Activated T-helper 17 cell treated with anti-CD3 and anti-CD28 coated beads, Interleukin-2, amount 50 U/mL, for 72 hours (primary cell): ENCODE data around the gene IL31RA. TPM values are rescaled to one million over a fixed set of nuclear protein-coding genes. Genes with fewer than 3 reads are reported as not detected.

Experiments
- ATAC-seq: fragments of 150-1000 bp; cut with Tn5 transposase; replicated peaks from 2 replicates; pipeline ENCODE4 v1.10.0; 2021; ENCODE audit warnings: mild to moderate bottlenecking, moderate library complexity
- H3K27ac Mint-ChIP-seq: one replicate; pipeline ENCODE4 v1.8.0; 2022; ENCODE audit warnings: mixed read lengths
- H3K27me3 Mint-ChIP-seq: one replicate; pipeline ENCODE4 v1.8.0; 2022; ENCODE audit warnings: mixed read lengths
- H3K36me3 Mint-ChIP-seq: one replicate; pipeline ENCODE4 v1.8.0; 2022; ENCODE audit warnings: low read depth, mild to moderate bottlenecking, mixed read lengths
- H3K4me1 Mint-ChIP-seq: one replicate; pipeline ENCODE4 v1.8.0; 2022; ENCODE audit warnings: mixed read lengths
- H3K4me3 Mint-ChIP-seq: one replicate; pipeline ENCODE4 v1.8.0; 2022; ENCODE audit warnings: mild to moderate bottlenecking, mixed read lengths
- H3K9me3 Mint-ChIP-seq: one replicate; pipeline ENCODE4 v1.8.0; 2022; ENCODE audit warnings: mixed read lengths
- total RNA-seq, 2 donors: library from RNA; stranded (reverse); gene quantifications; one replicate each; pipeline ENCODE4 v1.2.3, GENCODE V29; 2022

Gene IL31RA
- total RNA-seq, 2 donors from 2014 or later, result 0.37 TPM; not detected in 1

DNA sequence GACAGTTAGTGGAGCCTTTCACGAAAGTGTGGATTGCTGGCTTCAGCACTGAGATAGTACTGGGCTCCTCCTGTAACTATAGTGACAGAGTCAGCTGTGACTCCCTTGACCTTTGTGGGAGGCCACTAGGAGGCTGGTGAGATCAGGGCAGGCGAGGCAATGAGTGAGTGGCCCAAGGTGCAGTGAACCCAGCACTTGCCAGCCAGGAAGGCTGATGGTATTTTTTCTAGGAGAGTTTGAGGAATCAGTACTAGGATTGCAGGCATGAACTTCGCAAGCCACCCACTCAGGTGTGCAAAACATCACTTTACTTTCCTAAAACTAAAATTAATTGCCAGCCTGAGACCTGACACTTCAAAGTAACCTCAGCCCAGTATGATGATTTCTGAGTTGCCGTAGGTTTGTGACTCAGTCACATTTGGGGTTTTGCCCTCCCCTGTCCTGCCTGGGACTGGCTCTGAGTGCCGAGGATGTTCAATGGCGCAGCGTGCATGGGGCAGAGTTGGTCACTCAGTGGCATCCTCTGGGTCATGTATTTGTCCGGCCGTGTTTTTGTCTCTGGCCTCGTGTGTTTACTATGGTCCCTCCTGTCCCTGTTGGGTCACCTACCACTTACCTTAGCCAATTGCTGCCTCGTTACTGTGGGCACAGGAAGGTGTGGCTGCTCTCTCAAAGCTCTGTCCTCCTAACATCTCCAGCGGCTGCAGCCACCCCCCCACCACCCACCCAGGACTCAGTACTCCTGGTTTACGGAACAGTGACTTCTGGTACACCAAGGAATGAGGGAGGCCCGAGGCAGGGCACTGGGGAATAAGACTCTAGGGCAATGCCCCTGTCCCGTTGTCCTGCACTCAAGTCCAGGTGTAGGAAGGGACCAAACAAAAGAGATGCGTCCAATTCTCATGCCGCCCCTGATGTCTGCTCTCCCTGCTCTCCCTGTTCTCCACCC, 67.2 kb downstream of the IL31RA start:
- no peaks in the 10 kb centered on the region for H3K9me3 Mint-ChIP-seq
- peaks cover 10% of the 10 kb centered on the region for H3K4me1 Mint-ChIP-seq
- no peak overlapping the region for H3K27ac Mint-ChIP-seq
- no peak overlapping the region for H3K4me3 Mint-ChIP-seq
- no peaks in the 10 kb centered on the region for H3K36me3 Mint-ChIP-seq
- no peaks in the 10 kb centered on the region for H3K27me3 Mint-ChIP-seq
- ATAC-seq, result peak; percentile 92

DNA sequence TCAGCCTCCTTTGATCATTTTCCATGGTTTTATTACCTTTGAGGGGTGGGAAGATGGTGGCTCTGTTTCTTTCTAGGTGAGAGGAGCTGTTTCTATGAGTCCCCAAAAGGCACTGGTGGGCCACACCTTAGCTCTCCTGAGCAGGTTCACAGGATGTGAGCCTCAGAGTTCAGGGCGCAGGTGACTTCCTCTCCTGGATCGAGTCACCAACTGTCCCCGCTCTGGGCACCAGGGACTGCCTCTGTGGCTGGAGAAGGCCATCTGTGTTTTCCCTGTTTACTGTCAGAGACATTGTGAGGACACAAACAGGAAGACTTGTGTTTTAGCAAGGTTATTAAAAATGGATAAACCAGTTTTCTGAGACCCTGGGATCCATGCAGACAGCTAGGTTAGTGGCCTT, 68.5 kb downstream of the IL31RA start:
- Mint-ChIP-seq H3K9me3 (no peaks in the 10 kb centered on the region), H3K4me3 (no peak overlapping the region), H3K4me1 (peaks cover 15% of the 10 kb centered on the region), H3K27ac (peak overlapping the region; percentile 1), H3K27me3 (no peaks in the 10 kb centered on the region), H3K36me3 (no peaks in the 10 kb centered on the region)
- no peak for ATAC-seq

DNA sequence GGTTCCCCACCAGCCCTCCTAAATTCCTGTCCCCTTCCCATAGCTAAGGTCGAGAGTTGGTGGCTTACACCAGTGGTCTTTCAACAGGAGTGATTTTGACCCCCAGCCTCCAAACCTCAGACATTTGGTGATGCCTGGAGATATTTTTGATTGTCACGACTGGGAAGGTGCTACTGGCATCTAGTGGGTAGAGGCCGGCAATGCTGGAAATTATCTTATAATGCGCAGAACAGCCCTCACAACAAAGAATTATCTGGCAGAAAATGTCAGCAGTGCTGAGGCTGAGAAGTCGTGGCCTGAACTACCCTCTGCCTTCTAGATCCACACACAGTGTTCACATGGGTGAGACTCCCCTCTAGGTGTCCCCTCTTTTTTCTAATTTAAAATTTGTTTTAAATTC, 69.6 kb downstream of the IL31RA start:
- H3K9me3 Mint-ChIP-seq, result no peaks in the 10 kb centered on the region
- ATAC-seq, result no peak
- H3K27me3 Mint-ChIP-seq, result no peaks in the 10 kb centered on the region
- no peaks in the 10 kb centered on the region for H3K36me3 Mint-ChIP-seq
- no peak overlapping the region for H3K27ac Mint-ChIP-seq
- H3K4me1 Mint-ChIP-seq, result peaks cover 15% of the 10 kb centered on the region
- H3K4me3 Mint-ChIP-seq, result no peak overlapping the region

DNA sequence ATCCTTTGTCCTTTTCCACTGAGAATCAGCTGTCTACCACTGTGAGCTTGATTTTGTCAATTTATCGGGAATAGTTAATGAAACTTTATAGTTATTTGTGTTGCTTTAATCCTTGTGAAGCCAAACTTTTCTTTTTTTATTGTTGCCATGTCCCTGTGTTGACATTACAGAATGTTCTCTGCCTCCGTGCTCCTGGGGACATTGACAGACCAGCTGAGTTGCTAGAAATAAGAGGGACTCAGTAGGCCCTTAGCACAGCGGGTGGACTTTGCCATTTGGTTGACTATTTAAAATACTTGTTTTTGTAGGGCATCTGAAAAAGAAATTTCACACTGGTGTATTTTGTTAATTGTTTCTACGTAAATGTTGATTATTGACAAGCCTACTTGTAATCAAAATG, 70.5 kb downstream of the IL31RA start:
- Mint-ChIP-seq H3K27ac (no peak overlapping the region), H3K9me3 (no peaks in the 10 kb centered on the region), H3K4me3 (no peak overlapping the region), H3K36me3 (no peaks in the 10 kb centered on the region), H3K4me1 (peaks cover 15% of the 10 kb centered on the region), H3K27me3 (no peaks in the 10 kb centered on the region)
- no peak for ATAC-seq

DNA sequence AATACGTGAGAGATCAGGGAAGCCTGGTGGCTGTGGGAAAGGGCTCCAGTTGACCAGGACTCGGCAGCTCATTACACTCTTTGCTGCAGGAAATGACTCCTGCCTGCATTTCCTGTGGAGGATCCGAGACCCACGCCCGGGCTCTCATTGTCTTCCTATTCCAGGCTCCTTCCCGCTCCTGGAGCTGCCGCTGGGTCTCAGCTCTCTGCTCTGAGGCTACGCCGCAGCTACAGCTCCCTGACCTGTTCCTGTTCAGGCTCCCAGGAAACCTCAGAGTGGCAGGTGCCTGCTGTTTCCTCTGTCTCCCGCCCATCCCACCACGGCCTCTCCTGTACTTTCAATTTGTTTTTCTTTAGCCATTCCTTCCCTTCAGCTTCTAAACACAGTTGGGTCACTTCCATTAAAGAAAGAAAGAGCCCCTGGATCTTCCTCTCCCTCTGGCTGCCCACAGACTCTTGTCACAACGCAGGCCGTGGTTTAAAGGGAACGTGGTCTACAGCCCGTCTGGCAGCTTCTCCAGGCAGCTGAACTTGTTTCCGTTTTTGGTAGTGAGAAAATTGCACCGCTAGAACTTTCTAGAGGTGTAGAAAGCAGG, 72.1 kb downstream of the IL31RA start:
- Mint-ChIP-seq H3K36me3 (no peaks in the 10 kb centered on the region), H3K27ac (peak overlapping the region; percentile 91), H3K4me3 (peak overlapping the region; percentile 91), H3K27me3 (no peaks in the 10 kb centered on the region), H3K4me1 (peaks cover 15% of the 10 kb centered on the region), H3K9me3 (no peaks in the 10 kb centered on the region)
- peak; percentile 70 for ATAC-seq

DNA sequence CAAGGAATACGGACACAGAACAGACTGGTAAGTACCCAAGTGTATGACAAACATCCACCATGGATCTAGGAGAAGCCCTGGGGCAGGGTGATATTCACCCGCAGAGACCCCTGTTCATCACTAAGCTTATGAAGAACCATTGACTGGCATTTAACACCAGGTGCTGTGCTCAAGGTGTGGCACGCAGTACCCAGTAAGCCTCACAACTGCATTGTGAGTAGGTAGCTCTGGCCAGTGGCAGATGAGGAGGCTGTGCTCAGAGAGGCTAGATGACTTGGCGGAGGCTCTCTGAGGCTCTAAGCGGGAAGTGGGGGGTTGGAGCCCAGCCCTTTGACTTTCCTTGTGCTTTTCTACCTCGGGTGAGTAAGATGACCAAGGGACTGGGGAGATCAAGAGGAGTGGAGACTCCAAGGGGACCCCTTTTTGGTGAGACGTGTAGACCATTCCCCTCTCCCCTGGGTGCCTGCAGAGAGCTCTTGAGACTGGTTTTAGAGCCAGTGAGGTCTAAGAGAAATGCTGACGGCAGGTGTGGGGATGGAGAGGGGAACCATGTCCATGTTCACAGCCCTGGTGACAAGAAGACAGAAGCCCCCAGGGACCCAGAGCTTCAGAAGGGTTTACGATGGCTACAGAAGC, 72.8 kb downstream of the IL31RA start:
- Mint-ChIP-seq H3K9me3 (no peaks in the 10 kb centered on the region), H3K4me3 (peak overlapping the region; percentile 91), H3K4me1 (peaks cover 15% of the 10 kb centered on the region), H3K27ac (peak overlapping the region; percentile 91), H3K36me3 (no peaks in the 10 kb centered on the region), H3K27me3 (no peaks in the 10 kb centered on the region)
- peak; percentile 22 for ATAC-seq

DNA sequence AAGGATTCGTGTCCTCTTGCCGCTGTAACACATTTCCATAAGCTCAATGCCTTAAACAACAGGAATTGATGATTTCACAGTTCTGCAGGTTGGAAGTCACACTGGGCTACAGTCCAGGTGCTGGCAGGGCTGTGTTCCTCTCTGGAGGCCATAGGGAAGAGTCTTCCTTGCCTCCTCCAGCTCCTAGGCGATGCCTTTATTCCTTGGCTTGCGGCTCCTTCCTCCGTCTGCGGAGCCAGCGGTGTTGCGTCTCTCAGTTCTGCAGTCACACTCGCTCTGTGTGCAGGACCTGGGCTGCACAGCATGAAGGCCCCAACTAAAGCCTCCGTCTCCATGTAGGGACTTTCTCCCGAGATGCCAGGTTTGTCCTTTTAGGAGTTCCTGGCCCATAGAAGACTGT, 73.6 kb downstream of the IL31RA start:
- H3K27ac Mint-ChIP-seq, result no peak overlapping the region
- H3K36me3 Mint-ChIP-seq, result no peaks in the 10 kb centered on the region
- H3K4me1 Mint-ChIP-seq, result peaks cover 8% of the 10 kb centered on the region
- no peak overlapping the region for H3K4me3 Mint-ChIP-seq
- no peak for ATAC-seq
- no peaks in the 10 kb centered on the region for H3K27me3 Mint-ChIP-seq
- no peaks in the 10 kb centered on the region for H3K9me3 Mint-ChIP-seq

DNA sequence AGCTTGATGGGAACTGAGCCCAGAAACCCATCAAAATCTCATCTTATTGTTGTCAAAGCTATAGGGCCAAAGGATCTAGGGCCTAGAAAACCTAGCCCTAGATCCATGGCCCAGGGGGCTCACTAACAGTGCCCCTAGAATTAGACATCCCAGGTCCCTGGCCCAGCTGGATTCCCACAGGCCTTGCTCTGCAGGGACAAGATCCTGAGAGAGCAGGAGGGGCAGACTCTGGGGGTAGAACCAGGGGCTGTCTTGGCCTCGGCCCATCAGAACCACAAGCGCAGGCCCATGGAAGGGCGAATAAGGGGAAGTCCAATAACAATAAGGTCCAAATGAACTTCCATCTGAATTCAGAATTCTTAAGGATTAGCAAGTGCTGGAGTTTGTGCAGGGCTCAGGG, 74.0 kb downstream of the IL31RA start:
- H3K4me1 Mint-ChIP-seq, result peaks cover 8% of the 10 kb centered on the region
- H3K4me3 Mint-ChIP-seq, result no peak overlapping the region
- no peak for ATAC-seq
- no peak overlapping the region for H3K27ac Mint-ChIP-seq
- H3K27me3 Mint-ChIP-seq, result no peaks in the 10 kb centered on the region
- H3K36me3 Mint-ChIP-seq, result no peaks in the 10 kb centered on the region
- no peaks in the 10 kb centered on the region for H3K9me3 Mint-ChIP-seq

DNA sequence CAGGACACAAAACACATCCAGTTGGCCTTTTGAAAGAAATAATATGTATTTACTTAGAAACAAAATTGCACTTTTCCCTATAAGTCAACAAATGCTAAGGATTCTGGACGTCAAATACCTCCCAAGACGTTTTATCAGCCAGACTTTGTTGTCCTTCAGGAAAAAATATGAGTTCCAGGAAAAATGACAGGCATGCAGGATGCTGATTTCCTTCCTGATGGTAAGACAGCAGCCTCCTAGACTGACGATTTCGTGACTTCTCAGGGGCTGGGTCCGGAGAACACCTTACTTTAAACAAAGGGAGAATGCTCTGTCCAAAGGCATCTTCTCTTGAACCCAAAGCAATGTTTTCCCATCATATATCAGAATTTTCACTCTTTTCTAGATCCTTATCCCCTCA, 74.6 kb downstream of the IL31RA start:
- no peaks in the 10 kb centered on the region for H3K36me3 Mint-ChIP-seq
- peaks cover 8% of the 10 kb centered on the region for H3K4me1 Mint-ChIP-seq
- no peak overlapping the region for H3K27ac Mint-ChIP-seq
- H3K9me3 Mint-ChIP-seq, result no peaks in the 10 kb centered on the region
- no peak overlapping the region for H3K4me3 Mint-ChIP-seq
- no peak for ATAC-seq
- no peaks in the 10 kb centered on the region for H3K27me3 Mint-ChIP-seq

DNA sequence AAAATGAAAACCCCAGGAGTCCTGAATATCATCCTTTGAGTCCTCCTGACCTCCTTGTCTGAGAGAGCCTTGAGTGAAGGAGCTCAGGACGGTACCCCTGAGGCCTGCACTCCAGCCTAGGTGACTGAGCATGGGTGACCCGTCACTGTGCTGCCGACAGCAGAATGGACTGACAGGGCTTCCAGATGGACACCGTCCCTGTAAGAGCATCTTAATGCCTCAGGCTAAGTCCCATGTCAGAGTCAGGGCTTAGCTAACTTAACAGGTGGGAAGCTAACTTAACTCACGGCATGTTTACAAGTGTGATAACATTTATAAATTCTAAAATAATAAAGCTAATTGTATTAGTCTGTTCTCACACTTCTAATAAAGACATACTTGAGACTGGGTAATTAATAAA, 75.3 kb downstream of the IL31RA start:
- Mint-ChIP-seq H3K27ac (no peak overlapping the region), H3K27me3 (no peaks in the 10 kb centered on the region), H3K4me1 (peaks cover 8% of the 10 kb centered on the region), H3K4me3 (no peak overlapping the region), H3K9me3 (no peaks in the 10 kb centered on the region), H3K36me3 (no peaks in the 10 kb centered on the region)
- no peak for ATAC-seq

DNA sequence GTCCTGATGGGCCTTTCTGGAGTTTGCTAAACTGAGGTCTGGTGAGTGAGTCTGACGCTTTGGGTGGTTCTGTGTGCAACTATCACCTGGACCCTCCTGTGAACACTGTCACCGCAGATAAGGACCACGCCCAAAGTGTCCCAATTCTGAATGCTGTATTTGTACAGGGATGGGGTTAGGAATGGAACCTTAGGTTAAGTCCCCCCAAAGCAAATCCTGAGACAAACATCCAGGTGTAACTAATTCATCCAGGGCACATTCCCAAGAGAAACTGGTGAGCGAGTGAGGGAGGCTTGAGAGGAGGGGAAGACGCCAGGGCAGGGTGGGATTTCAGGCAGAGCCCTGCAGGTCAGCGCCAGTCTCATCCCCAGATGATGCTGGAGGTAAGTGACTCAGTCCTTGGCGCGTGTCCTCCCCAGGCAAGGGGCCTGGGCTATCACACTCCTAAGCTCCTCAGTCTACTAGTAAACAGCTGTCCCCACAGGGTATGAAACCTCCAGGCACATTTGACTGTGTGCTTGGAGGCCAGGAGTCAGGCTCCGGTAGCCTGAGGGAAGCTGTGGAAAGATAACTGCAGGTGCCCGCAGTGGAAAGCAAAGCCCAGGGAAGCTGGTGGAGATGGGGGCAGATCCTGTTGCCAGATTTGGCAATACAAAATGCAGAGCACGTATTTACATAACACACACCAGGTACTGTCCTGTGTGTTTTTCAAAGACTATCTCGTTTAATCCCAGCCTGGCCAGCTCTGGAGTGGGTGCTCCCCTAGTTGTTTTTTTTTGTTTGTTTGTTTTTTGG, 76.9 kb downstream of the IL31RA start:
- no peak for ATAC-seq
- Mint-ChIP-seq H3K36me3 (no peaks in the 10 kb centered on the region), H3K4me1 (peaks cover 8% of the 10 kb centered on the region), H3K9me3 (no peaks in the 10 kb centered on the region), H3K27me3 (no peaks in the 10 kb centered on the region), H3K4me3 (no peak overlapping the region), H3K27ac (no peak overlapping the region)

DNA sequence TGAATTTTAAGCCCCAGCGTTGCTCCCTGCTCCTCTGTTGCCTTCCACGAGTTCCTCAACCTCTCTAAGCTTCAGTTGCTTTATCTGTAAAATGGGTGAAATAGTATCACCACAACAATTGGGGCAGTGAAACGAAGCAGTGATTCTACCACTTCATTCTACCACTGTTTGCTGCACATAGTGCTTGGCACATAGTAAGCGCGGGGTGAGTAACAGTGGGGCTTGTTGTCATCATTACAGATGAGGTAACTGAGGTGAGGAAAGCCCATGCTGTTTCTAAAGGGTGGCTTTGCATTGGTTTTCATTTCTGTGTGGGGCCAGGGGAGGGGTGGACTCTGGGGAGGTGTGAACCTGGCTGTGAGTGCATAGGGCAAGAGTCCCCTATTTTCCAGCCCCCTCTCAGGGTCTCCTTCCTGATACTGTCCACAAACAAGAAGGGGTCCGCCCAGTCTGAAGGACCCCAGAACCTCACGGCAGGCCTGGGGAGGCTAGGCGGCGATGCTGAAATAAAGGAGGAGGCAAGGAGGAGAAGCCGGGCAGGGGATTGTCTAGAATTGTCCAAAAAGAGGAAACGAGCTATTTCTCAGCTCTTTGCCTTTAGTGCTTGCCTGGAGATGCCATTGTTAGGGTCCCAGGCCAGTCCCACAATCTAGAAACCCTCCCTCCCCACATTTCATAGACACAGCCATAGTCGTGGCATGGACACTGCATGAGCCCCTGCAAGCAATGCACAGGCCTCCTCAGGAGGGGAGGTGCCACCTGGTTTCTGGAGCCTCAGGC, 78.1 kb downstream of the IL31RA start:
- Mint-ChIP-seq H3K27me3 (no peaks in the 10 kb centered on the region), H3K27ac (no peak overlapping the region)

DNA sequence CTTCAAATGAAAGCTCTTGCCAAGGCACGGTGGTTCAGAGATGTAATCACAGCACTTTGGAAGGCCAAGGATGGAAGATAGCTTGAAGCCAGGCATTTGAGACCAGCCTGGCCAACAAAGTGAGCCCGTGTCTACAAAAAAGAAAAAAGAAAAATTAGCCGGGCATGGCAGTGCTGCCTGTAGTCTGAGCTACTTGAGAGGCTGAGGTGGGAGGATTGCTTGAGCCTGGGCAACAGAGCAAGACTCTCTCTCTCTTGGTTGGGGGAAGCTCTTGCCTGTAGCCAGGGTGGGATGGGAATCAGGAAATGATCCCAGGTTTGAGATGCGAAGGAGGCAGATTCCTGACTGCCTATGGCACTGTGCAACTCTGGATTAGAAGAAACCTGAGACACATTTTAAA, 81.5 kb downstream of the IL31RA start:
- no peak for ATAC-seq
- Mint-ChIP-seq H3K4me1 (no peaks in the 10 kb centered on the region), H3K4me3 (no peak overlapping the region), H3K27ac (no peak overlapping the region), H3K27me3 (no peaks in the 10 kb centered on the region), H3K9me3 (no peaks in the 10 kb centered on the region), H3K36me3 (peaks cover 27% of the 10 kb centered on the region)

More for the DNA sequence above, 78.1 kb downstream of the IL31RA start:
- ATAC-seq, result no peak
- Mint-ChIP-seq H3K4me1 (no peaks in the 10 kb centered on the region), H3K36me3 (no peaks in the 10 kb centered on the region), H3K4me3 (no peak overlapping the region), H3K9me3 (no peaks in the 10 kb centered on the region)
